Left cardiac atrium (tissue), 4 donors: ENCODE measurements around the gene CFAP57. TPM values are rescaled to one million over a fixed set of nuclear protein-coding genes. Genes with fewer than 3 reads are reported as not detected.
A peak's percentile ranks its signal among the peaks of the same experiment; 100 is the strongest.

Experiments used
- ATAC-seq, 2 donors: fragments of 200-7000 bp; cut with Tn5 transposase; one replicate each; pipeline ENCODE4 v1.9.1; 2020; ENCODE audit warnings: mild to moderate bottlenecking in 2 of 2, moderate library complexity in 2 of 2
- DNase-seq: peaks from one replicate; pipeline ENCODE4 v3.0.0-alpha.2; 2020
- intact Hi-C, 2 donors: fragments of 100-400 bp; cut with DNase I; formaldehyde crosslinking; loops; one replicate each; pipeline versions ENCODE4 v1.14.1 to v1.15.1; 2022 to 2023
- total RNA-seq, 2 donors: library from RNA; stranded (reverse); fragmentation: NEBNext Ultra II Directional; extraction: Animal tissue kit (Norgen Biotek cat#: 25700); gene quantifications; one replicate each; pipeline ENCODE4 v1.2.1, GENCODE V29; 2021
- donor health status: DM: no; HTN: yes; CAD: no.
- donor health status: DM: no; HTN: yes; CAD: no; lungs with severe emphysema.
- donor health status: DM: yes; HTN: yes; CAD: no.
- donor health status: Dilated cardiomyopathy.

Gene CFAP57
- total RNA-seq, 2 donors from 2014 or later, result 0.13 TPM; not detected in 1

DNA sequence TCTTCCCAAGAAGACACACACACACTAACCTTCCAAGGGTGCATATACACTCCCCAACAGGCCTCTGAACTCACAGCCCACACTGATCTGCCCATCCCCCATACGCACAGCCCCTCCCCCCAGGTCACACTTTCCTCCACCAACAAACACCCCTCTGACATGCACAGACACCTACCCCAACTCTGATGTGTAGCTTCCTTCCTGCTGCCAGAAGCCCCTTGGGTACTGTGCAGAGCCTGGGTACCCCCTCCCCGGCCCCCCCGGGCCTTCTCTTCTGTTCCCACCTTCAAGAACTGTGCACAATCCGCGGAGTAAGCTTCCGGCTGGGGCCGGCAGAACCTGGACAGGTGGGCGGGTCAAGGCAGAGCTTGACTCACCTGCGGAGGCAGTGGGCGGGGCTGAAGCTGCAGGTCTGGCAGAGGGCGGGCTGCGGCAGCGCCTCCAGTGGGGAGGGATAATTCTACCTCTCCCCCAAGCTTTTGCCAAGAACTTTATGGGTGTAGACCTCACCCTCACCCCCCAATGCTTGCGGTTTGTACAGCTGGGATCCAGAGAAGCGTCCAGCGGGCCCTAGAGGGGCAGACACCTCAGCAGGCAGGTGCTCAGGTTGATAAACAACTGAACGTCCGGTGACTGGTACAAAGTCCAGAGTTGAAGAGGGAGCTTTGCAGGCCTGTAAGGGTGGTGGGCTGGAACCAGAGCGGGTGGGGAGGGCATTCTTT is 113.3 kb downstream of the CFAP57 start, which contains the start of gene C1orf210:
C1orf210 (minus strand) TSS at position 313 of the 722 bp plus-strand sequence. CDS start 2,311 bp downstream, outside the sequence.
- ATAC-seq, result peak in 1 of 2 donors; percentile 32
- DNase-seq, result no peak
- intact Hi-C loops, result no loop called here

GRCh38 chr1:43286115-43286514 is 114.0 kb downstream of the CFAP57 start:
- DNase-seq (no peak), ATAC-seq (no peak)
- intact Hi-C loops, result no loop called here

- no peak for DNase-seq
- intact Hi-C loops, result no loop called here
- no peak for ATAC-seq
Observed at GRCh38 chr1:43286533-43286932, 114.4 kb downstream of the CFAP57 start.

- intact Hi-C loops, result no loop called here
- DNase-seq, result peak; percentile 7
- no peak for ATAC-seq
Observed at GRCh38 chr1:43288058-43288784, 116.1 kb downstream of the CFAP57 start.

GRCh38 chr1:43288785-43289706 is 116.9 kb downstream of the CFAP57 start:
- DNase-seq, result no peak
- ATAC-seq, result no peak

DNA sequence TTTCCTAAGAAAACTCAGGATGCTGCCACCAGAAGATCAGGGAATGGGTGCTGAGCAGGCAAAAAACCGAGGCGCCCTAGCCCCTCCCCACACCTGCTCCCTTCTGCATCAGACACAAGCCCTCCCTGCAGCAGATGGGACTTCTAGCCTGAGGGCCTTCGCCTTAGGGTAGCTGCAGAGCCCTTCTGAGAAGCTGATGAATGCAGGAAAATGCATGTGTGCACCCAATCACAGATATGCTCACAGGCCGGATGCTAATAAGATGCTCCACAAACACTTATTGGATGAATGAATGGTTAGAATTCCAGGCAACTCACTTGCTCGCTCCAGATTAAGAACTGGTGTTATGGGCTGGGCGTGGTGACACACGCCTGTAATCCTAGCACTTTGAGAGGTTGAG is 120.1 kb downstream of the CFAP57 start:
- DNase-seq (no peak), ATAC-seq (no peak)
- intact Hi-C loops, result no loop called here

More at GRCh38 chr1:43288785-43289706, 116.9 kb downstream of the CFAP57 start:
- intact Hi-C loops, result no loop called here

GRCh38 chr1:43292679-43293078 is 120.5 kb downstream of the CFAP57 start:
- ATAC-seq (no peak), DNase-seq (no peak)
- intact Hi-C loops, result no loop called here

DNA sequence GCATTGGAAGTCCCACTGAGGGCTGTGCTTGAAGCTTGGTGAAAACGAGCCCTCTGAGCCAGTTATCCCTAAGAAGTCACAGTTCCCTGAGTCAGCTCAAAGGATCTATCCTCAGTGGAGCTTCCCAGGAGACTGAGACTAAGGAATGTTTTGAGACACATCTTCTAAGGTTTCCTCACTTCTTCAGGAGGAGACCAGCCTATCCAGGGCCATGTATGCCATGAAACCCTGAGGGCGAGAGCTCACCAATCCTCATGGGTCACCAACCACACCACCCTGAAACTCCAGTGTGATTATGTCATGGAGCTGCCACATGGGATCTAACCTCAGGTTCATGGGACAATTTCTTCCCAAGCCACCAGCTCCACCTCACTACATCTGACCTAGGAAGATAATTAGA is 121.0 kb downstream of the CFAP57 start:
- ATAC-seq (no peak), DNase-seq (no peak)
- intact Hi-C loops, result no loop called here

DNA sequence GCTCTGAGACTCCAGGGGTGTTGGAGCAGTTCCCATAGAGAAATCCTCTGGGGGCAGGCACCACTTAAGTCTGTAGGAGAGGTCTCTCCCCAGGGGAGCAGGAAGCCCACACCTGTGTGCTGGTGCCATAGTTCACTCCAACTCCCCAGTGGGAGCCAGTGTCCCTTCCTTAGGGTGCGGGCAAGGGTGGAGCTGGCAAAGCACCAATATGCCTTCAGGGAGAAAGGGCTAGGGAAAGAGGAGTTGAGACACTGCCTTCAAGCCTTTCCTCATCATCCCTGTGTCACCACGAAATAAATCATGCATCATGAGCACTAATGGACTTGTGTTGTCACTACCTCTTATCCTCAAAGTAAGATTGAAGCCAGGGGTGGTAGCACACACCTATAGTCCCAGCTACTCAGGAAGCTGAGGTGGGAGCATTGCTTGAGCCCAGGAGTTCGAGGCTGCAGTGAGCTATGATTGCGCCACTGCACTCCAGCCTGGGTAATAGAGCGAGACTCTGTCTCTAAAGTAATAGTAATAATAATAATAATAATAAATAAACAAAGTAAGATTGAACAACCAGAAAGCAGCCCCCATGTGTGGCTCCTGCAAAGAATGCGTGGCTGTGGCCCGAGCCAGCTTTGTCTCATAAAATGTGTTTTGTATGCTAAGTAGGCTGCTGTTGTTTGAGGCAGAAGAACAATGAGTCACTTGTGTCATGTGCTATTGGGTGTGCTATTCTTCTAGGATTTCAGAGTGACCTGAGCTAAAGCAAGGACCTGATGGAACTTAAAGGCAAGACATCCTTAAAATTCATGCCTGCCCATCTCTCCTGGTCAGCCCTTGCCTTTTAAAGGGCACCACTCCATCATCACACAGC is 122.0 kb downstream of the CFAP57 start:
- intact Hi-C loops, result no loop called here
- ATAC-seq, result peak in 1 of 2 donors; percentile 45
- no peak for DNase-seq

GRCh38 chr1:43294761-43295160 is 122.6 kb downstream of the CFAP57 start:
- DNase-seq, result no peak
- intact Hi-C loops, result no loop called here
- ATAC-seq, result no peak

DNA sequence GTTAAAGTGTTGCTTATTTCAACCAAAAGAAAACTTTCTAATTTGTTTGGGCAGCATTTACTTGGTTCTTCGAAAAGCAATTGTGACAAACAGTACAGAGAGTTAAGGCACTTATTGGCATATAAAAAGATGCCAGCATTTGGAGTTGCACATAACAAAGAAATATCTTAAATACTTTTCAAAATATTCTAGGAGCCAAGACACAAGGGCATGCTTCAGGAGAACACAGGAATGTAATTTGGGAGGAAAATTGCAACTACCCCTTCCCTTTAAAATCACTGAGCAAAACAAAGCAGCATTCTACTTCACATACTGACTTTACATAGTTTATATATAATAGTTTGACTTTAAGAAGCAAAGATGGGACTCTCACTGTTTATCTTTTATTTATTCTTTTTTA is 124.1 kb downstream of the CFAP57 start:
- ATAC-seq, result no peak
- DNase-seq, result no peak
- intact Hi-C loops, result no loop called here

- intact Hi-C loops, result no loop called here
- DNase-seq, result no peak
- no peak for ATAC-seq
Observed at GRCh38 chr1:43298055-43298454, 125.9 kb downstream of the CFAP57 start.

DNA sequence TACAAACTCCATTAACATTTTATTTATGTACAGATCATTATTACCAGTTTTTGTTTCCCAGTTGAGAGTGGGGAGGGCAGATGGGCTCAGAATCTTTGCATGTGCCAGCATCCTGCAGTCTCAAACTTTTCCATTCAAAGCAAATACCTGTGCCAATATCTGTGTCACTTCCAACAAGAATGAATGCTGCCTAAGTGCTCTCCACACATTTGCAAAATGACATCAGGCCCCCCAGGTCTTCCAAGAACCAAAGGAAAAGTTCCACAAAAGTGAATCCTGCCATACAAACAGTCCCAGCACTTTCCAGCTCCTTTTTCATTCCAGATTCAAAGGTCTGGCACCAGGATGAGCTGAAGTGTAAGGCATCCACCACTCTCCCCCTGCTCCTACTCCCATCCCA is 127.0 kb downstream of the CFAP57 start:
- no peak for ATAC-seq
- intact Hi-C loops, result no loop called here
- DNase-seq, result no peak

DNA sequence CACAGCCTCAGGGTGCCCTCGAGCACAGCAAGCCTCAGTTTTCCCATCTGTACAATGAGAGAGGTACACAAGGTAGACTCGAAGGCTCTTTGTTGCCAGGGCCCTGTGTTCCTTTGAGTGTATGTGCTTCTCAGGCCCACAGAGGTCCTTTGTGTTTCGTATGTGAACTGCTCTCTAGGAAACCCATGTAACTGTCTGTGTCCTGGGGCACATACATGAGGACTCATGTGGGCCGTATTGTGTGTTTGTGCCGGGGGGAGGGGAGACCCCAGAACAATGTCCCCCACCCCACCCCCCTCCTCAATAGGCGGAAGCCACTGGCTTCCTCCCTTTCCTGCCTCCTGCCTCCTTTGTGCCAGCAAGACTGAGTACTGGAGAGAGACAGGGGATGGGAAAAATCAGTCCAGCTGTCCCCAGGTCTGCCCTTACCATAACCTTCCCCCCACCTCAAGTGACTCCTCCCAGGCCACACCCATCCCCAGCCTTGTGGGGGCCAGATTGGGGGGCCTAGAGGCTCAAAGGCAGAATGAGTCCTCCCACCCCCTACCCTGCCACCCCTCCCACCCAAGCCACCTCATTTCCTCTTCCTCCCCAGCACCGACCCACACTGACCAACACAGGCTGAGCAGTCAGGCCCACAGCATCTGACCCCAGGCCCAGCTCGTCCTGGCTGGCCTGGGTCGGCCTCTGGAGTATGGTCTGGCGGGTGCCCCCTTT is 128.4 kb downstream of the CFAP57 start, which contains the start of gene TIE1:
TIE1 (plus strand) TSS at position 605 of the 717 bp plus-strand sequence; CDS start at position 695, 90 bp downstream.
- ATAC-seq, result peak; percentile 46 to 67
- intact Hi-C loops, result loop anchor here in 1 of 2 donors (5.0 kb wide), 1 partner anchor 63 kb away; no protein-coding TSS in a partner anchor
- peak; percentile 54 for DNase-seq

DNA sequence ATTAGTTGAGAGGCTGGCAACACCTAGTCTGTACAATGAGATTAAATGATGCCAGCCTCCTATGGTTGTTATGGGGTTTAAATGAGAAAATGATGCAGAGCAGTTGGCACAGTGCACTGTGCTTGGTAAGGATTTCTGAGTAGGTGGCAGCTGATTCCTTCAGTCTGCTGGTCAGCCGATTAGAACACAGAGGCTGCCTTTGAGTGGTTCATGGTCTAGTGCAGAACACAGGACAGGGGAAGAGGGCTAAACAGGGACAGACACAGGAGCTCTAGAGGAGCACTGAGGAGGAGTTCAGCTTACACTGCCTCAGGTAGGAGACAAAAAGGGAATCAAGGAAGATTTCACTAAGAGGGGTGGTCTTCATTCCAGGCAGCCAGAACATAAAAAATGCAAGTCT is 130.1 kb downstream of the CFAP57 start:
- DNase-seq (peak; percentile 9), ATAC-seq (peak in 1 of 2 donors; percentile 43)
- intact Hi-C loops, result loop anchor here in 1 of 2 donors (5.0 kb wide), 1 partner anchor 65 kb away; no protein-coding TSS in a partner anchor

DNA sequence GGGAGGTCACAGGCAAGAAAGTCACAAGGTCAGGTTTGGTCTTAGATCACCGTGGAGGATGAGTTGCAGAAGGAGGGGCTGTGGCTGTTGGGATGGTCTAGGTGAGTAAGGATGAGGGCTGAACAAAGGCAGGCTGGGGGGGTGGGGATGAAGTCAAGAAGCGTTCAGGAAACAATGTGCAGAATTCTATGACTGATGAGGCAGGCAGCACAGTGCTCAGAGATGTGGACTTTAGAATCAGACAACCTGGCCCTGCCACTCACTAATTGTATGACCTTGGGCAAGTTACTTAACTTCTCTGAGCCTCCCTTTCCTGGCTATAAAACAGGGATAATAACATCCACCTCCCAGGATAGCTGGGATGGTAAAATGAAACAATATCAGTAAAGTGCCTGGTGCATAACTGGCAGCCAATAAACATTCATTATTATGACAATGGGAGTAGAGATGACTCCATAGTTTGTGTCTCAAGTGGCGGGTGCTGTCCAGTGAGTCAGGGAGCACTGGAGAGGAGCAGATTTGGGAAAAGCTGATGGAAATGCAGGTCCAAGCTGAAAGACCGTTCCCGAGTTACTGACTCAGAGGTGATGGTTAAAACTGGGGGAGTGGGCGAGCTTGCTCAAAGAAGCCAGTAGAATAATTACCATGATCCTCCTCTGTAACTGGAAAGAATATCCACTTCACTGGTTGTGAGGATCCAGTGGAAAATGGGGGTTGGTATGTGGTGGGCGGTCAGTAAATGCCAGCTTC is 130.8 kb downstream of the CFAP57 start:
- DNase-seq (peak; percentile 6), ATAC-seq (no peak)
- intact Hi-C loops, result loop anchor here in 1 of 2 donors (5.0 kb wide), 1 partner anchor 66 kb away; no protein-coding TSS in a partner anchor
